ENCODE data around the gene DDX46.

GRCh38 chr5:134813827-134814226 is 55.2 kb downstream of the DDX46 start:
- TF ChIP-seq CTCF (IDR thresholded peaks at IDR 0.05) (no peak), POLR2A (IDR thresholded peaks at IDR 0.05) (no peak)

Measured in testis (tissue), 2 donors.